ENCODE measurements around the gene CITED1. TPM values are rescaled to one million over a fixed set of nuclear protein-coding genes. Genes with fewer than 3 reads are reported as not detected.

Gene CITED1
- total RNA-seq, 1 experiment from 2014 or later = 1.8 TPM

DNA sequence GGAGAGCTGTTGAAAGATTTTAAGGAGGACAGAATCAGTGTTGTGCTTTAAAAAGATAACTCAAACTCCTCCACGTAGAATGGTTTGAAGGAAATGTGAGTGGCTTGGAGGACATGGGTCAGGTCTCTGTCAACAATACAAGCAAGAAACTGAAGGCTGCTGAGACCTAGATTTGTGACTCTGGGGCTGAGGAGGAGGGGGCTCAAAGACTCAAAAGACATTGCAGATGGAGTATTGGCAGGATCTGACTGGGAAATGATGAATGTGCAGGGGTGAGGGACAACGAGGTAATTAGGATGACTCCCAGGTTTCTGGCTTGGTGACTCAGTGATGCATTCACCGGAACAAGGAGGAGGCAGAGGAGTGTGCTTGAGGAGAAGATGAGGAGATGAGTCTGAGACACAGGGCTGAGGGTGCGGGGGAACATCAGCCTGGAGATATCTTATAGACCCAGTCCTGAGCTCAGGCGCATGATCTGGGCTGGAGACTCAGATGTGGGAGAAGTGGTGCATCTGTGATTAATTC, 25.3 kb downstream of the CITED1 start:
- Histone ChIP-seq H3K4me1 (ENCODE audit: insufficient read depth, low read length) (peaks cover 10% of the 10 kb centered on the region), H3K9ac (ENCODE audit: low read length) (no peak overlapping the region), H3K27me3 (ENCODE audit: low read length) (no peaks in the 10 kb centered on the region), H3K27ac (ENCODE audit: low read length) (no peak overlapping the region; the same call in 1 of the 2 replicates), H3K9me2 (replicated peaks; ENCODE audit: low read length) (no peaks in the 10 kb centered on the region), H3K9me3 (ENCODE audit: low read length) (no peaks in the 10 kb centered on the region), H3F3A (ENCODE audit: low read length, unreplicated experiment) (no peaks in the 10 kb centered on the region), H3K4me3 (ENCODE audit: low read length) (no peak overlapping the region), H3K79me2 (ENCODE audit: low read length) (peaks cover 17% of the 10 kb centered on the region), H2AFZ (ENCODE audit: low read length) (peak overlapping the region; percentile 55), H4K20me1 (ENCODE audit: low read length) (peaks cover 12% of the 10 kb centered on the region), H3K4me2 (ENCODE audit: low read length) (peak overlapping the region; percentile 15), H3K36me3 (ENCODE audit: low read depth, low read length) (peaks cover 10% of the 10 kb centered on the region)
- ChIA-PET POLR2A (ENCODE audit: unreplicated experiment) (no interaction called here), CTCF (no interaction called here)
- DNase-seq (peak; percentile 76), ATAC-seq (peak; percentile 60)
- intact Hi-C loops (cut with micrococcal nuclease) = no loop called here
- TF ChIP-seq, protein P1, sequence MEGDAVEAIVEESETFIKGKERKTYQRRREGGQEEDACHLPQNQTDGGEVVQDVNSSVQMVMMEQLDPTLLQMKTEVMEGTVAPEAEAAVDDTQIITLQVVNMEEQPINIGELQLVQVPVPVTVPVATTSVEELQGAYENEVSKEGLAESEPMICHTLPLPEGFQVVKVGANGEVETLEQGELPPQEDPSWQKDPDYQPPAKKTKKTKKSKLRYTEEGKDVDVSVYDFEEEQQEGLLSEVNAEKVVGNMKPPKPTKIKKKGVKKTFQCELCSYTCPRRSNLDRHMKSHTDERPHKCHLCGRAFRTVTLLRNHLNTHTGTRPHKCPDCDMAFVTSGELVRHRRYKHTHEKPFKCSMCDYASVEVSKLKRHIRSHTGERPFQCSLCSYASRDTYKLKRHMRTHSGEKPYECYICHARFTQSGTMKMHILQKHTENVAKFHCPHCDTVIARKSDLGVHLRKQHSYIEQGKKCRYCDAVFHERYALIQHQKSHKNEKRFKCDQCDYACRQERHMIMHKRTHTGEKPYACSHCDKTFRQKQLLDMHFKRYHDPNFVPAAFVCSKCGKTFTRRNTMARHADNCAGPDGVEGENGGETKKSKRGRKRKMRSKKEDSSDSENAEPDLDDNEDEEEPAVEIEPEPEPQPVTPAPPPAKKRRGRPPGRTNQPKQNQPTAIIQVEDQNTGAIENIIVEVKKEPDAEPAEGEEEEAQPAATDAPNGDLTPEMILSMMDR (conservative IDR thresholded peaks at IDR 0.05; ENCODE audit: low read depth, low read length) = no peak
- TF ChIP-seq EZH2phosphoT487 (IDR thresholded peaks at IDR 0.05; ENCODE audit: borderline replicate concordance, low read length) (no peak), EZH2 (IDR thresholded peaks at IDR 0.05; ENCODE audit: low read length, unreplicated experiment) (no peak)
- no TSS peak for BruUV-seq (replicated peaks)

DNA sequence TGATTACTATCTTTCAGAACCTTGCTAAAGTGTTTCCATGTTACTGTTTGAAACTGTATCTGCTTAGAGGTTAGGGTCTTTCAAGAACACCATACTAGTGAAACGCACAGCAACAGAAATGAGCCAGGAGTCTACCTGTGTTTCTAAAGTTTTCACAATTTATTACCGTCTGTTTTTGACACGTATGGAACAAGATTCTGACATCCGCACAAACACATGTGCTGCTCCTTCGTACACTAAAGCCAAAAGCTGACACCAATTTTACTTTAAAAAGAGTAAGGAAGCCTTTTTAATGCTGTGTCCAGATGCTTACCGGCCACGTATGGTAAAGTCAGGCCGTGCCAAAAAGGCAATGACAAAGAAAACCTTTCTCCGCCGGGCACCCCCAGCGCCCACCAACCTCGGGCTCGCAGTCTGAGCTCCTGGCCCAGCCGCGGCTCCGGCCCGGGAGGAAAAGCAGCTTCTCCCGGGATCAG, 29.2 kb downstream of the CITED1 start:
- Histone ChIP-seq H2AFZ (ENCODE audit: low read length) (peak overlapping the region; percentile 44; the same call in 1 of the 2 replicates), H3K27ac (ENCODE audit: low read length) (peak overlapping the region; percentile 66), H3K9me2 (replicated peaks; ENCODE audit: low read length) (no peaks in the 10 kb centered on the region), H3K4me3 (ENCODE audit: low read length) (peak overlapping the region; percentile 91), H3F3A (ENCODE audit: low read length, unreplicated experiment) (peaks cover 21% of the 10 kb centered on the region), H3K4me2 (ENCODE audit: low read length) (peak overlapping the region; percentile 97), H4K20me1 (ENCODE audit: low read length) (peaks cover 48% of the 10 kb centered on the region), H3K9ac (ENCODE audit: low read length) (peak overlapping the region; percentile 99), H3K9me3 (ENCODE audit: low read length) (no peaks in the 10 kb centered on the region), H3K36me3 (ENCODE audit: low read depth, low read length) (peaks cover 47% of the 10 kb centered on the region), H3K79me2 (ENCODE audit: low read length) (peaks cover 56% of the 10 kb centered on the region), H3K27me3 (ENCODE audit: low read length) (no peaks in the 10 kb centered on the region), H3K4me1 (ENCODE audit: insufficient read depth, low read length) (peaks cover 44% of the 10 kb centered on the region)
- TSS peak; percentile 57 for BruUV-seq (replicated peaks)
- DNase-seq = no peak
- ATAC-seq = no peak
- POLR2A ChIA-PET (ENCODE audit: unreplicated experiment) = interaction anchor here (0.7 kb wide), 1 partner anchor 273 kb away, joined by 3 read pairs; no protein-coding TSS in a partner anchor
- TF ChIP-seq EZH2phosphoT487 (IDR thresholded peaks at IDR 0.05; ENCODE audit: borderline replicate concordance, low read length) (no peak), EZH2 (IDR thresholded peaks at IDR 0.05; ENCODE audit: low read length, unreplicated experiment) (no peak)
- TF ChIP-seq, protein P1 (conservative IDR thresholded peaks at IDR 0.05; ENCODE audit: low read depth, low read length) = no peak
- CTCF ChIA-PET = interaction anchor here (0.6 to 0.7 kb wide), 3 partner anchors 16 to 75 kb away, joined by 3 read pairs; partner anchors contain the start of gene CITED1
- intact Hi-C loops (cut with micrococcal nuclease) = loop anchor here (5.0 kb wide), 1 partner anchor 39 kb away; the partner anchor contains the start of gene ERCC6L

DNA sequence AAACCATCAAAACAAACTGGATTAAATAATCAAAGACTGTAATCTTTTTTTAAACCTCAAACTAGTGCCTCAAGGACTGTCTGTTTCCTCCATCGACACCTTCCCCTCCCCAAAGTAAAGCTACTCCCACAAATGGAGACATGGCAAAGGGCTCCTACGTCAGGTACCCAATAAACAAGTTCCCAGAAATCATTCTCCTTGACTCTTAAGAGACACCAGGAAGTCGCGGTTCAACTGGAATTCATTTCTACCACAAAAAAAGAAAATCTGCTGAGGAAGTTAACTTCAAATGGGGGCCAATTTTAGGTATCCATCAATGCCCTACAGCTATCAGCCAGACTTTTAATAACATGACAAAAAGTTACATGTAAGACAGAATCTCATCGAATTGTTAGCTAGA, 31.2 kb downstream of the CITED1 start:
- BruUV-seq (replicated peaks) = no TSS peak
- ChIA-PET CTCF (interaction anchor here (0.5 kb wide), 1 partner anchor 266 kb away, joined by 3 read pairs; no protein-coding TSS in a partner anchor), POLR2A (ENCODE audit: unreplicated experiment) (no interaction called here)
- no peaks in the 10 kb centered on the region for H3K9me3 ChIP-seq (ENCODE audit: low read length)
- peak overlapping the region; percentile 97 for H3K4me2 ChIP-seq (ENCODE audit: low read length)
- intact Hi-C loops (cut with micrococcal nuclease) = no loop called here
- no peaks in the 10 kb centered on the region for H3K9me2 ChIP-seq (replicated peaks; ENCODE audit: low read length)
- H2AFZ ChIP-seq (ENCODE audit: low read length) = no peak overlapping the region
- peaks cover 60% of the 10 kb centered on the region for H3K36me3 ChIP-seq (ENCODE audit: low read depth, low read length)
- H3K4me1 ChIP-seq (ENCODE audit: insufficient read depth, low read length) = peaks cover 51% of the 10 kb centered on the region
- DNase-seq (no peak), ATAC-seq (no peak)
- peak overlapping the region; percentile 99; the same call in 1 of the 2 replicates for H3K9ac ChIP-seq (ENCODE audit: low read length)
- H3K79me2 ChIP-seq (ENCODE audit: low read length) = peaks cover 60% of the 10 kb centered on the region
- H4K20me1 ChIP-seq (ENCODE audit: low read length) = peaks cover 61% of the 10 kb centered on the region
- H3K27me3 ChIP-seq (ENCODE audit: low read length) = no peaks in the 10 kb centered on the region
- peak overlapping the region; percentile 35 for H3K27ac ChIP-seq (ENCODE audit: low read length)
- H3K4me3 ChIP-seq (ENCODE audit: low read length) = peak overlapping the region; percentile 91
- TF ChIP-seq EZH2phosphoT487 (IDR thresholded peaks at IDR 0.05; ENCODE audit: borderline replicate concordance, low read length) = no peak
- TF ChIP-seq EZH2 (IDR thresholded peaks at IDR 0.05; ENCODE audit: low read length, unreplicated experiment) = no peak
- TF ChIP-seq, protein P1 (conservative IDR thresholded peaks at IDR 0.05; ENCODE audit: low read depth, low read length) = no peak
- peaks cover 25% of the 10 kb centered on the region for H3F3A ChIP-seq (ENCODE audit: low read length, unreplicated experiment)

All from PC-3 (cell line).